ENCODE data around the gene NELL1.

GRCh38 chr11:21545699-21546098 is 876.3 kb downstream of the NELL1 start:
- TF ChIP-seq BCL3 (IDR thresholded peaks at IDR 0.05) (no peak), HOXA7 (CRISPR knock-in tag; IDR thresholded peaks at IDR 0.05) (no peak), CBX8 (IDR thresholded peaks at IDR 0.05) (no peak), PHF8 (IDR thresholded peaks at IDR 0.05; ENCODE audit: borderline replicate concordance, low read depth) (no peak), CTCF (IDR thresholded peaks at IDR 0.05) (no peak), JUN (IDR thresholded peaks at IDR 0.05) (no peak)

All from A549 (cell line).